GM10248 (cell line): ENCODE results near the gene AHNAK2.

ENCODE experiments used
- CTCF ChIA-PET: fragments of 300-600 bp; sonication (Branson Sonifier 250); formaldehyde crosslinking; extraction: SDS; loops from one replicate; lab custom pipeline; 2021; ENCODE audit warnings: antibody characterized with exemption; lab: Yijun Ruan, JAX
- POLR2A ChIA-PET: fragments of 350-650 bp; sonication (Branson Sonifier 250); formaldehyde crosslinking; extraction: SDS; loops from one replicate; lab custom pipeline; 2020; ENCODE audit warnings: antibody characterized with exemption; lab: Yijun Ruan, JAX
- DNase-seq: peaks from one replicate; pipeline ENCODE4 v3.0.0; 2012; ENCODE audit errors: extremely low spot score
- CTCF ChIP-seq: IDR thresholded peaks from 2 replicates; pipeline ENCODE4 v1.5.1; 2012; ENCODE audit warnings: mild to moderate bottlenecking, low read depth; ENCODE audit errors: extremely low read depth, missing control alignments, control extremely low read depth

Gene AHNAK2

GRCh38 chr14:104982548-104983230, 4.5 kb upstream of the AHNAK2 start:
- POLR2A ChIA-PET = no interaction called here
- no peak for TF ChIP-seq CTCF
- CTCF ChIA-PET = interaction anchor here (0.6 to 5.7 kb wide), 5 partner anchors 22 to 1709 kb away, joined by 3 to 54 read pairs (median 5); no protein-coding TSS in a partner anchor
- DNase-seq = no peak

GRCh38 chr14:104981699-104982541, 3.7 kb upstream of the AHNAK2 start:
- ChIA-PET POLR2A (no interaction called here), CTCF (interaction anchor here (1.0 to 5.7 kb wide), 4 partner anchors 23 to 64 kb away, joined by 3 to 54 read pairs (median 6); no protein-coding TSS in a partner anchor)
- TF ChIP-seq CTCF = no peak
- no peak for DNase-seq

- DNase-seq = no peak
- ChIA-PET POLR2A (no interaction called here), CTCF (interaction anchor here (1.5 to 5.7 kb wide), 3 partner anchors 54 to 65 kb away, joined by 5 to 54 read pairs (median 8); no protein-coding TSS in a partner anchor)
- no peak for TF ChIP-seq CTCF
Observed at GRCh38 chr14:104980611-104981531, 2.7 kb upstream of the AHNAK2 start.

GRCh38 chr14:104979758-104980610, 1.8 kb upstream of the AHNAK2 start:
- TF ChIP-seq CTCF = no peak
- ChIA-PET CTCF (interaction anchor here (1.6 kb wide), 1 partner anchor 66 kb away, joined by 11 read pairs; no protein-coding TSS in a partner anchor), POLR2A (no interaction called here)
- no peak for DNase-seq

- DNase-seq = no peak
- TF ChIP-seq CTCF = no peak
- ChIA-PET POLR2A (no interaction called here), CTCF (interaction anchor here (1.6 kb wide), 1 partner anchor 66 kb away, joined by 11 read pairs; no protein-coding TSS in a partner anchor)
Observed at GRCh38 chr14:104978746-104979691, 845 bp upstream of the AHNAK2 start.
